GM20000 (cell line): ENCODE measurements around the gene ADGRB3.

Source experiments
- DNase-seq: peaks from one replicate; pipeline ENCODE4 v3.0.0; 2012; ENCODE audit warnings: low spot score
- TF ChIP-seq, protein P1 (sequence below): IDR thresholded peaks from 2 replicates; pipeline ENCODE4 v1.5.1; 2012; ENCODE audit warnings: mild to moderate bottlenecking, control low read depth; ENCODE audit errors: extremely low read depth, missing control alignments

ADGRB3 gene

DNA sequence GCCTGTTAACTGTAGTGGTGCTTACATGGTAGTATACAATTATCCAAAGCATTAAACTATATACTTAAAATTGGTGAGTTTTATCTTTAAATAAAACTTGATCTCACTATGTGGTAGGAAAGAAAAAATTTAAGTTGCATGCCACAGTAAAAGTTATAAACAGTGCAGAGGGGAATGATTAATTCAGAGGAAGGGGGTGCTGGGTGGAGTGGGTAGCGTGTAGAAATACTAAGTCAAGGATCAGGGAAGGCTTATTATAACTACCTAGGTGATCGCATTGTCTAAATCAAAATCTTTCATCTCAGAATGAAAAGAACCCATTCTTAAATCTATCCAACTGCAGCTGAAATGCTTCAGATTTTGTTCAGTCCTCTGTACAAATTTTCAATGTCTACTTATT lies 428.3 kb downstream of the ADGRB3 start:
- TF ChIP-seq, protein P1, sequence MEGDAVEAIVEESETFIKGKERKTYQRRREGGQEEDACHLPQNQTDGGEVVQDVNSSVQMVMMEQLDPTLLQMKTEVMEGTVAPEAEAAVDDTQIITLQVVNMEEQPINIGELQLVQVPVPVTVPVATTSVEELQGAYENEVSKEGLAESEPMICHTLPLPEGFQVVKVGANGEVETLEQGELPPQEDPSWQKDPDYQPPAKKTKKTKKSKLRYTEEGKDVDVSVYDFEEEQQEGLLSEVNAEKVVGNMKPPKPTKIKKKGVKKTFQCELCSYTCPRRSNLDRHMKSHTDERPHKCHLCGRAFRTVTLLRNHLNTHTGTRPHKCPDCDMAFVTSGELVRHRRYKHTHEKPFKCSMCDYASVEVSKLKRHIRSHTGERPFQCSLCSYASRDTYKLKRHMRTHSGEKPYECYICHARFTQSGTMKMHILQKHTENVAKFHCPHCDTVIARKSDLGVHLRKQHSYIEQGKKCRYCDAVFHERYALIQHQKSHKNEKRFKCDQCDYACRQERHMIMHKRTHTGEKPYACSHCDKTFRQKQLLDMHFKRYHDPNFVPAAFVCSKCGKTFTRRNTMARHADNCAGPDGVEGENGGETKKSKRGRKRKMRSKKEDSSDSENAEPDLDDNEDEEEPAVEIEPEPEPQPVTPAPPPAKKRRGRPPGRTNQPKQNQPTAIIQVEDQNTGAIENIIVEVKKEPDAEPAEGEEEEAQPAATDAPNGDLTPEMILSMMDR, result no peak
- no peak for DNase-seq

GRCh38 chr6:69064226-69064625 lies 429.1 kb downstream of the ADGRB3 start:
- TF ChIP-seq, protein P1, result no peak
- no peak for DNase-seq

DNA sequence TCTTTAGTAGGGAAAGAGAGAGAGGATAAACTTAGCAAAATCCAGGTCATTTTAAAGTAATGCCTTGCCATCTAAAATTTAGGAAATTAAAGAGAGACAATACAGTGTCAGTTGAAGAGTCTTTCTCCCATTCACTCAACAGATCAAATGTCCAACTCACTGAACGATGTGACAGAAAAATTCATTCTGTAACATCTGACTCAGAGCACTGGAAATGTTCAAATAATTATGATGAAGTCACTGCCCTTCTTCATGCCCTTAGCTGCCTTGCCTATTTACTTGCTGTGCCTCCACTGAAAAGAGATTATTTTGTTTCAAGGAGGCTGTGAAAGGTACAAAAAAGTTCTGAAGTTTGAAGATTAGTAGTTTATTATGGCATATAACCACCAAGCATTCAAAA lies 434.8 kb downstream of the ADGRB3 start:
- TF ChIP-seq, protein P1, result no peak
- no peak for DNase-seq

GRCh38 chr6:69072796-69073195 lies 437.7 kb downstream of the ADGRB3 start:
- TF ChIP-seq, protein P1, result no peak
- no peak for DNase-seq

DNA sequence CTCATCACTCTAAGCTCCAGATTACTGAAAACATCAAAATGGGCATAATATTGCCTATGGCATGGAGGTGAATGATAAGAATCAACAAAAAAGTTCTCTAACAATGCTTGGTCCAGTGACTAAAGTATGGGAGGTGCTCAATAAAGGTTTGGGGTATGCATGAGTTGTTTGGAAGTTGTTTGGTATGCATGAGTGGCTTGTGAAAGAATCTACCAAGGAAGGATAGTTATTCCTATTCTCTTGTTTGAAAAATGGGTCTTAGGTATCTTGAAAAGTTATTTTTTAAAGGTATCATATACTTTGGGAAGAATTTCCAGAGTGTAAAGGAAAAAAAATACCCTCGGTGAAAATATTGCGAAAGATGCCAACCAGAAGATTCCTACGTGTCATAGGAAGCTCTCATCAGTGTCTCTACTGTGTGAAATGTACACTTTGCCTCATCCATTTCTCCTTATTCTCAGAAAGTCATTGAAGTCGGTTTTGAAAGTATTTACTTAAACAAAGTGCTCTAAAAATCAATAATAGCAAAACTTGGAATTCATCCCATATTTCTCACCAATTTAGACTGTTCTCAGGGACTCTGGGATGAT lies 449.8 kb downstream of the ADGRB3 start:
- DNase-seq, result no peak
- TF ChIP-seq, protein P1, result no peak

GRCh38 chr6:69086689-69087088 lies 451.6 kb downstream of the ADGRB3 start:
- TF ChIP-seq, protein P1, result no peak

DNA sequence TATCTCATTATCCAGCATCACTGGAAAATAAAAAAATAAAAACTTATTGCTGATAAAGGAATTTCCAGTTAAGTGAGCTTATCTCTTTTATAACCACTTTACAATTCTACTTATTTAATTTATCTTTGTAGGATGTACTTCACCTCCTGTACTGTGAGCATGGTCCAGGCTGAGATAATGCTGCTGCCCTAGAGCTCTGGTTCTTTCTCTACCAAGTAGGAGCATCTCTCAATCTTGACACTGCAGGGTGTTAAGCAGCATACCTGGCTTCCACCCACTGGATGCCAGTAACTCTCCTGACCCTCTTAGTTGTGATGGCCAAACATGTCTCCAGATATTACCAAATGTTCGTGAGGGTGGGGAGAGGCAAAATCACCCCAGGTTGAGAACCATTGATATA lies 454.5 kb downstream of the ADGRB3 start:
- no peak for DNase-seq
- TF ChIP-seq, protein P1, result no peak

More at GRCh38 chr6:69086689-69087088, 451.6 kb downstream of the ADGRB3 start:
- no peak for DNase-seq
